T-helper 1 cell treated with Interleukin-12 subunit alpha and Interleukin-12 subunit beta and Interleukin-4 antibody, amounts not matched to agents 30 ng/mL and 1 ng/mL, for 36 hours (primary cell): Measurements from ENCODE around the gene TYRP1. TPM values are rescaled to one million over a fixed set of nuclear protein-coding genes. Genes with fewer than 3 reads are reported as not detected.

Source experiments
- intact Hi-C: fragments of 100-400 bp; cut with micrococcal nuclease; formaldehyde crosslinking; loops from one replicate; pipeline ENCODE4 v1.15.1; 2024
- total RNA-seq: library from RNA; stranded (reverse); gene quantifications from 2 replicates; pipeline ENCODE4 v1.2.3, GENCODE V29; 2022

The TYRP1 gene
- total RNA-seq, 1 donor from 2014 or later: not detected

DNA sequence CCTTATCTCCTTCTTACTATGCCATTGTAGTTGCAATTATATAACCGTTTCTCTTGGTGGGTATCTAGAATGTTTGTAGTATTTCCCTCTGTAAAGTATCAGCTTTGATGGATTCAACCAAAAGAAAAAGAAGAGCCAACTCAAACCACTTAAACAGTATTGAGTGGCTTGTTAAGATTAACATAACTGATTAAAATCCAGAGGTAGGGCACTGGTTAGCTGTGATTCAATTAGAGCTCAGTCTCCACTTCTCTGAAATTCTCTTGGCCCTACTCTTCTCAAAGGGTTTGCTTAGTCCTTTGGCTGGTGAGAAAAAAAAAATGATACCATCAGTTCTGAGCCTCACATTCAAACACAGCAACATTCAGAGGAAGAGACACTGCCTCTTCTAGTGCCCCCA, 37.0 kb downstream of the TYRP1 start:
- intact Hi-C loops: no loop called here

GRCh38 chr9:12730927-12731326, 37.7 kb downstream of the TYRP1 start:
- intact Hi-C loops: no loop called here

GRCh38 chr9:12732971-12733370, 39.8 kb downstream of the TYRP1 start:
- intact Hi-C loops: no loop called here

DNA sequence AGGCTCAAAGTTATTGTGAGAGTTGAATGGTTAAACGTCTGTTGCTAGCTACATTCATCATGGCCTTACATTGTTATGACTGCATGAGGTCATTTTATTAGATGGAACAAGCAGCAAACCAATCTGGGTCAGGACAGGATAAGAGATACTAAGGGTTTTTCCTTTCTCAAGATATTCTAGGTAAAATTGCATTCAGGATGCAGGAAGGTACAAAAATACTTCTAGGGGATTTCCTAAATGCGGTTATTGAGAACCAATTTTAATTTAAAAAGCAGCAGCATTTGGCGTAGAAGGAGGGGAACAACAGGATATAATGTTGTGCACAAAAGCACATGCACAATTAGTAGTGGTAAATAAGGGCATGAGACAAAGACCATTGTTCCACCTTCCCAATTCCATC, 42.5 kb downstream of the TYRP1 start:
- intact Hi-C loops: no loop called here

GRCh38 chr9:12737871-12738270, 44.7 kb downstream of the TYRP1 start:
- intact Hi-C loops: no loop called here

DNA sequence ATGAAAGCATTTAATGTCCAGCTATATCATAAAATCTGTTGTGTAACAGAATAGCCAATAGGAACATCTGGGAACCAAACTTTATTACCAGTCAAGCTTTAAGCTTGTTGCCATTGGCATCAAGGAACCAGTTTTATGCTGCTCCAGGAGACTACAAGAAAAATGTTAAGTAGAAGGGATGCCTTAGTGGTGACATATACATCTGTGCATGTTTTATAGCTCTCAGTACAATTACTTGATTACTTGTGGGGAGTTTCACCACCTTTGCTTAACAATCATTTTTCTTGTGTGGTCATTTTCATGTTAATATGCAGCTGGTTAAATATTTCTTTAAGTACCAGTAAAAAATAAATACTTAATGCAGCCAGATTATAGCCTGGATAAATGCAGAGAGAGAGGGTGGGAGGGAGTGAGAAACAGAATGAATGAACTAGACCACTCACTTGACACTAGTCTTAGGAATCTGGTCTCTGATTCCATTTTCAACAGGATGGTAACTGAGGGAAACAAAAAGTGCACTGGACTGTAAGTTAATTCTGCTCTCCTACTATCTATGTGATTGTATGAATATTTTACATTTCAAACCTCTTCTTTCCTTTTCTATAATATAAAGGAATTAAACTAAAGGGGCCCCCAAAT, 45.9 kb downstream of the TYRP1 start:
- intact Hi-C loops: no loop called here

- intact Hi-C loops: no loop called here
Observed at GRCh38 chr9:12740845-12741244, 47.7 kb downstream of the TYRP1 start.

DNA sequence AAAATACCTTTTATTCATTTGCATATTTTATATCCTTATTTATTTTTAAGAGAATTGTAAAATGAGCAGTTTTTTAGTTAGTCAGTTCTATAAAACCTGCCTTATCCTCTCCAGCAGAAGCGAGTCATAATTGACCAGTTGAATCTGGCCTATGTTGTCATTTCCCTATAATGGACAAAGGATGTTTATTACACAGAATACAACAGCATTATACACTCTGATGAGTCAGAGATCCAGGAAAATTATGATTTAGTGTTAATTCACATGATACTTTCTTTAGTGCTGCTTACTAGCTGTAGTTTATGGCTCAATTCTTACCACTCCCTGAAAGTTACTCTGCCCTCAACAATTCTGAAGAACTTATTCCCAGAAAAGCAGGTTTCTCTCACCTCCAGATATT, 54.8 kb downstream of the TYRP1 start:
- intact Hi-C loops: no loop called here

- intact Hi-C loops: no loop called here
Observed at GRCh38 chr9:12748954-12749353, 55.8 kb downstream of the TYRP1 start.

DNA sequence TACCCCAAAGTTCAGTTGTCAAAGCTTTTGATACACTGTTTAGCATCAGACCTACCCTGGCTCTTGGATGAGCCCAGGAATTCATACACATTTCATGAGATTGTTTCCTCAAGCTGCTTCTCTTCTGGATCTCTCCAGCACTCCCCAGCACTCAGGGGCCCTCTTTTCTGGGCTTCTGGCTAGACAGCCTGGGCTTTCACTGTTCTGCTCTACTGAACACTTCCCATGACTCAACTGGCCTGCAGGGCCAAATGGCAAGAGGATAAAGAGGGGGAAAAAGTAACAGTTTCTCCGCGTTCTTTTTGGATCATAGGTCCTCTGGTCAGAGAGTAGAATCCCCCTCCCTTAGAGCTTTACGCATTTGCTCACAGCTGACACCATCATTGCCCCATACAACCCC, 60.7 kb downstream of the TYRP1 start:
- intact Hi-C loops: no loop called here

- intact Hi-C loops: no loop called here
Observed at GRCh38 chr9:12759761-12760160, 66.6 kb downstream of the TYRP1 start.

Other genes with a start within 250 kb of the TYRP1 start
- not detected in 2 replicates for gene LURAP1L, start 81.6 kb downstream of the TYRP1 start, total RNA-seq